Aorta (tissue), 5 donors: ENCODE measurements around the gene PITX2. TPM values are rescaled to one million over a fixed set of nuclear protein-coding genes. Genes with fewer than 3 reads are reported as not detected.
A peak's percentile ranks its signal among the peaks of the same experiment; 100 is the strongest.

Experiments
- ATAC-seq: fragments of 200-7000 bp; cut with Tn5 transposase; one replicate; pipeline ENCODE4 v1.9.1; 2022; ENCODE audit warnings: moderate library complexity; ENCODE audit not compliant: low FRiP score
- DNase-seq, 2 donors: peaks; one replicate each; pipeline ENCODE4 v3.0.0-alpha.2; 2020
- H3K27ac ChIP-seq, 2 donors: one replicate each; pipeline ENCODE4 v1.5.1; 2013; ENCODE audit warnings: low read length in 2 of 2, mild to moderate bottlenecking in 2 of 2, moderate library complexity in 2 of 2, control low read depth in 1 of 2, inconsistent platforms in 1 of 2, low read depth in 1 of 2
- H3K27me3 ChIP-seq, 2 donors: one replicate each; pipeline ENCODE4 v1.6.1; 2013; ENCODE audit warnings: control low read depth in 1 of 2, low read length in 1 of 2, mild to moderate bottlenecking in 1 of 2, moderate library complexity in 1 of 2; ENCODE audit not compliant: insufficient read depth in 2 of 2, control insufficient read depth in 1 of 2
- H3K36me3 ChIP-seq, 2 donors: one replicate each; pipeline ENCODE4 v1.6.1; 2013; ENCODE audit warnings: control low read depth in 1 of 2, low read length in 1 of 2, mild to moderate bottlenecking in 1 of 2; ENCODE audit not compliant: insufficient read depth in 2 of 2, control insufficient read depth in 1 of 2
- H3K4me1 ChIP-seq, 2 donors: one replicate each; pipeline ENCODE4 v1.6.1; 2013; ENCODE audit warnings: low read length in 2 of 2, control low read depth in 1 of 2, mild to moderate bottlenecking in 1 of 2, moderate library complexity in 1 of 2; ENCODE audit not compliant: insufficient read depth in 2 of 2, control insufficient read depth in 1 of 2
- H3K4me3 ChIP-seq, 2 donors: one replicate each; pipeline ENCODE4 v1.5.1; 2013; ENCODE audit warnings: low read length in 2 of 2, control low read depth in 1 of 2, mild to moderate bottlenecking in 1 of 2
- H3K9me3 ChIP-seq: one replicate; pipeline ENCODE4 v1.6.1; 2013; ENCODE audit warnings: mild to moderate bottlenecking, low read length; ENCODE audit not compliant: control insufficient read depth
- WGBS, 2 donors: extraction: QIAGEN DNeasy Blood & Tissue Kit; methylation state at CpG; one replicate each; pipeline ENCODE4 v1.1.7; 2013; 5-methylcytosine and 5-hydroxymethylcytosine counted together
- intact Hi-C, 2 donors: fragments of 100-400 bp; cut with DNase I; formaldehyde crosslinking; loops; one replicate each; pipeline versions ENCODE4 v1.14.2 to v1.15.0; 2022
- polyA plus RNA-seq, 2 donors: library from polyadenylated mRNA; stranded (reverse); fragments of 200-250 nt; gene quantifications; one replicate each; pipeline ENCODE4 v1.2.3, GENCODE V29; 2013
- total RNA-seq, 2 donors: library from RNA; stranded (reverse); fragmentation: NEBNext Ultra II Directional; extraction: Animal tissue kit (Norgen Biotek cat#: 25700); gene quantifications; one replicate each; pipeline ENCODE4 v1.2.1, GENCODE V29; 2021
- donor health status: healthy with polysubstance abuse.
- donor health status: Bipolar disorder and iron deficiency.
- donor health status: DM: no; HTN: no; CAD: no.
- donor health status: DM: no; HTN: no; CAD: no.
- donor health status: DM: yes; HTN: yes; CAD: no.

PITX2 gene
- total and polyA plus RNA-seq, 4 donors, result 0.31 to 1.0 TPM; not detected in 2

GRCh38 chr4:110660755-110661154 lies 37.9 kb upstream of the PITX2 start:
- H3K27me3 ChIP-seq, result peaks cover 0 to 1% of the 10 kb centered on the region in 2 donors

GRCh38 chr4:110654254-110654635 lies 31.4 kb upstream of the PITX2 start:
- H3K9me3 ChIP-seq, result peaks cover 3% of the 10 kb centered on the region
- no peak for DNase-seq
- no peaks in the 10 kb centered on the region for H3K36me3 ChIP-seq
- no peak overlapping the region for H3K4me3 ChIP-seq
- intact Hi-C loops, result no loop called here
- H3K27ac ChIP-seq, result no peak overlapping the region
- H3K4me1 ChIP-seq, result no peaks in the 10 kb centered on the region
- peaks cover 0 to 1% of the 10 kb centered on the region in 2 donors for H3K27me3 ChIP-seq
- ATAC-seq, result no peak

More at GRCh38 chr4:110660755-110661154, 37.9 kb upstream of the PITX2 start:
- WGBS, 2 donors, result 62% methylated on average over 2 of the region's 2 CpGs
- Histone ChIP-seq H3K36me3 (no peaks in the 10 kb centered on the region), H3K9me3 (peaks cover 5% of the 10 kb centered on the region), H3K27ac (no peak overlapping the region), H3K4me1 (no peaks in the 10 kb centered on the region), H3K4me3 (no peak overlapping the region)
- ATAC-seq (no peak), DNase-seq (no peak)
- intact Hi-C loops, result no loop called here

GRCh38 chr4:110653321-110654253 lies 30.7 kb upstream of the PITX2 start:
- intact Hi-C loops, result no loop called here
- H3K27me3 ChIP-seq, result peaks cover 0 to 1% of the 10 kb centered on the region in 2 donors
- DNase-seq (no peak), ATAC-seq (no peak)
- H3K4me3 ChIP-seq, result no peak overlapping the region
- H3K27ac ChIP-seq, result no peak overlapping the region
- H3K4me1 ChIP-seq, result no peaks in the 10 kb centered on the region
- no peaks in the 10 kb centered on the region for H3K9me3 ChIP-seq
- 73 to 76% methylated on average over 6 of the region's 6 CpGs for WGBS, 2 donors
- H3K36me3 ChIP-seq, result no peaks in the 10 kb centered on the region

GRCh38 chr4:110644008-110644407 lies 21.1 kb upstream of the PITX2 start:
- H3K4me3 ChIP-seq, result no peak overlapping the region
- H3K9me3 ChIP-seq, result peaks cover 1% of the 10 kb centered on the region
- WGBS, 2 donors, result 86 to 93% methylated on average over 1 of the region's 1 CpG
- ATAC-seq, result no peak
- H3K36me3 ChIP-seq, result no peaks in the 10 kb centered on the region
- no peaks in the 10 kb centered on the region for H3K4me1 ChIP-seq
- intact Hi-C loops, result no loop called here
- no peak for DNase-seq
- no peak overlapping the region for H3K27ac ChIP-seq
- H3K27me3 ChIP-seq, result peaks cover 2 to 3% of the 10 kb centered on the region in 2 donors

GRCh38 chr4:110643096-110643495 lies 20.2 kb upstream of the PITX2 start:
- no peak for DNase-seq
- peaks cover 2 to 3% of the 10 kb centered on the region in 2 donors for H3K27me3 ChIP-seq
- intact Hi-C loops, result no loop called here
- H3K4me1 ChIP-seq, result no peaks in the 10 kb centered on the region
- H3K9me3 ChIP-seq, result peaks cover 1% of the 10 kb centered on the region
- H3K36me3 ChIP-seq, result no peaks in the 10 kb centered on the region
- no peak overlapping the region for H3K27ac ChIP-seq
- H3K4me3 ChIP-seq, result no peak overlapping the region
- no peak for ATAC-seq
- 79 to 84% methylated on average over 1 of the region's 1 CpG for WGBS, 2 donors

- H3K4me1 ChIP-seq, result no peaks in the 10 kb centered on the region
- 17 to 25% methylated on average over 18 of the region's 18 CpGs for WGBS, 2 donors
- H3K27me3 ChIP-seq, result peaks cover 2 to 3% of the 10 kb centered on the region in 2 donors
- H3K9me3 ChIP-seq, result peaks cover 1% of the 10 kb centered on the region
- DNase-seq (peak in 1 of 2 donors; percentile 48), ATAC-seq (no peak)
- no peak overlapping the region for H3K27ac ChIP-seq
- H3K4me3 ChIP-seq, result no peak overlapping the region
- intact Hi-C loops, result no loop called here
- H3K36me3 ChIP-seq, result no peaks in the 10 kb centered on the region
Measured at GRCh38 chr4:110641218-110641617, 18.3 kb upstream of the PITX2 start.

- Histone ChIP-seq H3K36me3 (no peaks in the 10 kb centered on the region), H3K27me3 (peaks cover 2 to 3% of the 10 kb centered on the region in 2 donors), H3K9me3 (peaks cover 1% of the 10 kb centered on the region), H3K4me3 (no peak overlapping the region), H3K4me1 (no peaks in the 10 kb centered on the region), H3K27ac (no peak overlapping the region)
- intact Hi-C loops, result no loop called here
- ATAC-seq, result no peak
- no peak for DNase-seq
- 20 to 22% methylated on average over 9 of the region's 9 CpGs for WGBS, 2 donors
Measured at GRCh38 chr4:110640576-110640975, 17.7 kb upstream of the PITX2 start.

GRCh38 chr4:110639207-110640090 lies 16.6 kb upstream of the PITX2 start:
- Histone ChIP-seq H3K27me3 (peaks cover 2 to 3% of the 10 kb centered on the region in 2 donors), H3K27ac (no peak overlapping the region), H3K36me3 (no peaks in the 10 kb centered on the region), H3K4me3 (no peak overlapping the region), H3K9me3 (peaks cover 1% of the 10 kb centered on the region), H3K4me1 (no peaks in the 10 kb centered on the region)
- WGBS, 2 donors, result 13 to 16% methylated on average over 33 to 34 of the region's 34 CpGs
- no peak for DNase-seq
- intact Hi-C loops, result loop anchor here in 1 of 2 donors (10.0 kb wide), 2 partner anchors 835 to 995 kb away; no protein-coding TSS in a partner anchor
- no peak for ATAC-seq
